ENCODE results near the gene RHBDL3.

The RHBDL3 gene

DNA sequence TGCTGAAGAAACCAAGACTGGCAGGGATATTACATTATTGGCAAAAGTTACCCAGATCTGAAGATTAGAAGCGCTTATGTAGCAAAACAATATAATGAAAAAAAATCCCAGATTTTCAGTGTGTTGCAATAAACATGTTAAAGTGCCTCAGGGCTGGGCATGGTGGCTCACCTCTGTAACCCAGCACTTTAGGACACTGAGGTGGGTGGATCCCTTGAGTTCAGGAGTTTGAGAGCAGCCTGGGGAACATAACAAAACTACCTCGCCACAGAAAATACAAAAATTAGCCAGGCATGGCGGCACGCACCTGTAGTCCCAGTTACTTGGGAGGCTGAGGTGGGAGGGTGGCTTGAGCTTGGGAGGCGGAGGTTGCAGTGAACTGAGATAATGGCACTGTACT lies 91.1 kb downstream of the RHBDL3 start:
- DNase-seq (ENCODE audit: low read depth in 2 of 2), result no peak

- DNase-seq (ENCODE audit: low read depth in 2 of 2), result no peak
These were observed 92.0 kb downstream of the RHBDL3 start for GRCh38 chr17:32357615-32358014.

DNA sequence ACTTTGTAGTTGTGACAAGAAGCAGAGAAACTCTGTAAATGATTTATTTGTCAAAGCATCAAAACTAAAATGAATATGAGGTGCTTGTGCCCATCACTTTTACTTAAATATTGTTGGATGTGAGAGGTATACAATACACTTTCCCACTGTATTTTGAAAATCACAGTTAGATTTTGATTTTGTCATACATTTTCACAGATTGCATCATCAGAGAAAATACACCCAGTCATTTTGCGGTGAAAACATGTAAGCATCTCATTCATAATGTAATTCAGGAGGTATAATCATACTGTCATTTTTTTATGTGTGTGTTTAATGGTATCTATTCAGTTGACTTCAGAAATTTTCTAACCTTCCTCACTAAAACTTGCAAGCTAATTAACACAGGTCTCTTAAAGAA lies 95.6 kb downstream of the RHBDL3 start:
- no peak for DNase-seq (ENCODE audit: low read depth in 2 of 2)

DNA sequence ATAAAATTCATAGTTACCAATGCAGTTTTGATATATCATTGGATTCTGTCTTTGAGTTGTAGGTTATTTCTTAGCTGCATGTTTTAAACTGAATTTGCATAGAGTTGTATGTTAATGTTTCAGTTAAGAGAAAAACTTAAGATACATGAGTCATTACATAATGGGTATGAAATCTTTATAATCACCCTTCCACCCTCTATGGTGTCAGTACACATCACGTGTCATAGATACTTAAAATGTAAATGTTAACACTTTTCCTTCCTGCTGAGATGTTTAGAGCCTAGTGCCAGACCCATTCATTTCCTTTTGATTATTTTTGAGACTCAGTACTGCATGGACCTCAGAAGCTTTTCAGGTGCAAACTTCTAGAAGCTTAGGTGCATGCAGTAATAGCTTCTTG lies 104.8 kb downstream of the RHBDL3 start:
- DNase-seq (ENCODE audit: low read depth in 2 of 2), result no peak

All from activated CD8-positive, alpha-beta memory T cell treated with anti-CD3 and anti-CD28 coated beads for 4 hours (primary cell).